ENCODE measurements around the gene FGF2.

GRCh38 chr4:122787940-122788339 lies 38.7 kb upstream of the FGF2 start:
- TF ChIP-seq, protein P1, sequence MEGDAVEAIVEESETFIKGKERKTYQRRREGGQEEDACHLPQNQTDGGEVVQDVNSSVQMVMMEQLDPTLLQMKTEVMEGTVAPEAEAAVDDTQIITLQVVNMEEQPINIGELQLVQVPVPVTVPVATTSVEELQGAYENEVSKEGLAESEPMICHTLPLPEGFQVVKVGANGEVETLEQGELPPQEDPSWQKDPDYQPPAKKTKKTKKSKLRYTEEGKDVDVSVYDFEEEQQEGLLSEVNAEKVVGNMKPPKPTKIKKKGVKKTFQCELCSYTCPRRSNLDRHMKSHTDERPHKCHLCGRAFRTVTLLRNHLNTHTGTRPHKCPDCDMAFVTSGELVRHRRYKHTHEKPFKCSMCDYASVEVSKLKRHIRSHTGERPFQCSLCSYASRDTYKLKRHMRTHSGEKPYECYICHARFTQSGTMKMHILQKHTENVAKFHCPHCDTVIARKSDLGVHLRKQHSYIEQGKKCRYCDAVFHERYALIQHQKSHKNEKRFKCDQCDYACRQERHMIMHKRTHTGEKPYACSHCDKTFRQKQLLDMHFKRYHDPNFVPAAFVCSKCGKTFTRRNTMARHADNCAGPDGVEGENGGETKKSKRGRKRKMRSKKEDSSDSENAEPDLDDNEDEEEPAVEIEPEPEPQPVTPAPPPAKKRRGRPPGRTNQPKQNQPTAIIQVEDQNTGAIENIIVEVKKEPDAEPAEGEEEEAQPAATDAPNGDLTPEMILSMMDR (IDR thresholded peaks at IDR 0.05; ENCODE audit: low read depth, low read length, missing input control), result no peak
- TF ChIP-seq MAX (IDR thresholded peaks at IDR 0.05) (no peak), YY1 (IDR thresholded peaks at IDR 0.05) (no peak), GABPA (IDR thresholded peaks at IDR 0.05 in 1 of 2, conservative IDR thresholded peaks at IDR 0.05 in 1 of 2) (no peak), RAD21 (IDR thresholded peaks at IDR 0.05) (peak; percentile 33), JUND (IDR thresholded peaks at IDR 0.05) (no peak)
- TF ChIP-seq, protein P2, sequence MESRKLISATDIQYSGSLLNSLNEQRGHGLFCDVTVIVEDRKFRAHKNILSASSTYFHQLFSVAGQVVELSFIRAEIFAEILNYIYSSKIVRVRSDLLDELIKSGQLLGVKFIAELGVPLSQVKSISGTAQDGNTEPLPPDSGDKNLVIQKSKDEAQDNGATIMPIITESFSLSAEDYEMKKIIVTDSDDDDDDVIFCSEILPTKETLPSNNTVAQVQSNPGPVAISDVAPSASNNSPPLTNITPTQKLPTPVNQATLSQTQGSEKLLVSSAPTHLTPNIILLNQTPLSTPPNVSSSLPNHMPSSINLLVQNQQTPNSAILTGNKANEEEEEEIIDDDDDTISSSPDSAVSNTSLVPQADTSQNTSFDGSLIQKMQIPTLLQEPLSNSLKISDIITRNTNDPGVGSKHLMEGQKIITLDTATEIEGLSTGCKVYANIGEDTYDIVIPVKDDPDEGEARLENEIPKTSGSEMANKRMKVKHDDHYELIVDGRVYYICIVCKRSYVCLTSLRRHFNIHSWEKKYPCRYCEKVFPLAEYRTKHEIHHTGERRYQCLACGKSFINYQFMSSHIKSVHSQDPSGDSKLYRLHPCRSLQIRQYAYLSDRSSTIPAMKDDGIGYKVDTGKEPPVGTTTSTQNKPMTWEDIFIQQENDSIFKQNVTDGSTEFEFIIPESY (IDR thresholded peaks at IDR 0.05), result no peak
- TF ChIP-seq, protein P3, sequence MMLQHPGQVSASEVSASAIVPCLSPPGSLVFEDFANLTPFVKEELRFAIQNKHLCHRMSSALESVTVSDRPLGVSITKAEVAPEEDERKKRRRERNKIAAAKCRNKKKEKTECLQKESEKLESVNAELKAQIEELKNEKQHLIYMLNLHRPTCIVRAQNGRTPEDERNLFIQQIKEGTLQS (IDR thresholded peaks at IDR 0.05), result no peak

Data from liver (tissue), 3 donors.